OCI-LY7 (cell line): ENCODE measurements around the gene RIMBP2. TPM values are rescaled to one million over a fixed set of nuclear protein-coding genes. Genes with fewer than 3 reads are reported as not detected.

Source experiments
- BruUV-seq: library from RNA; stranded (reverse); fragments of 400-500 nt; replicated peaks from 2 replicates; lab custom pipeline; 2021; lab: Mats Ljungman, UMichigan
- CTCF ChIA-PET: fragments of 300-600 bp; sonication (Branson Sonifier 250); formaldehyde crosslinking; loops from one replicate; lab custom pipeline; 2022; ENCODE audit warnings: antibody characterized with exemption; ENCODE audit not compliant: unreplicated experiment; lab: Charles Lee
- POLR2A ChIA-PET: fragments of 300-600 bp; sonication (Branson Sonifier 250); formaldehyde crosslinking; loops from one replicate; lab custom pipeline; 2022; ENCODE audit warnings: antibody characterized with exemption; lab: Charles Lee
- DNase-seq: peaks from one replicate; pipeline ENCODE4 v3.0.0-alpha.2; 2015; ENCODE audit warnings: low spot score
- H2AFZ ChIP-seq: fragments of 200-600 bp; sonication (generic), shearing (Covaris generic); 2 replicates; pipeline ENCODE4 v1.6.1; 2014; ENCODE audit warnings: mild to moderate bottlenecking, antibody characterized with exemption, low read length, moderate library complexity
- H3K27ac ChIP-seq: fragments of 200-600 bp; sonication (generic); 2 replicates; pipeline ENCODE4 v1.5.1; 2014; ENCODE audit warnings: mixed run types, low read depth, mild to moderate bottlenecking, moderate library complexity, low read length, inconsistent platforms; ENCODE audit not compliant: poor library complexity, severe bottlenecking
- H3K36me3 ChIP-seq: fragments of 200-600 bp; sonication (generic); 2 replicates; pipeline ENCODE4 v1.6.1; 2014; ENCODE audit warnings: mild to moderate bottlenecking, antibody characterized with exemption, low read length, moderate library complexity, mixed read lengths; ENCODE audit not compliant: insufficient read depth
- H3K4me1 ChIP-seq: fragments of 200-600 bp; sonication (generic); 2 replicates; pipeline ENCODE4 v1.5.1; 2014; ENCODE audit warnings: mild to moderate bottlenecking, low read length; ENCODE audit not compliant: insufficient read depth, poor library complexity, severe bottlenecking
- H3K4me2 ChIP-seq: fragments of 200-600 bp; sonication (generic); 2 replicates; pipeline ENCODE4 v1.6.1; 2014; ENCODE audit warnings: mild to moderate bottlenecking, low read length
- H3K4me3 ChIP-seq: fragments of 200-600 bp; sonication (generic); 2 replicates; pipeline ENCODE4 v1.5.1; 2014; ENCODE audit warnings: mild to moderate bottlenecking, low read depth, low read length; ENCODE audit not compliant: poor library complexity, severe bottlenecking
- H3K79me2 ChIP-seq: fragments of 200-600 bp; sonication (generic); 2 replicates; pipeline ENCODE4 v1.6.1; 2016; ENCODE audit warnings: low read depth, mild to moderate bottlenecking, low read length, moderate library complexity, mixed read lengths; ENCODE audit not compliant: insufficient read depth
- H3K9me2 ChIP-seq: fragments of 200-600 bp; sonication (generic); 2 replicates; pipeline ENCODE4 v1.6.1; 2016; ENCODE audit warnings: mild to moderate bottlenecking, low read length, mixed read lengths; ENCODE audit not compliant: insufficient read depth
- H3K9me3 ChIP-seq: fragments of 200-600 bp; sonication (generic); 2 replicates; pipeline ENCODE4 v1.6.1; 2014; ENCODE audit warnings: mild to moderate bottlenecking, mixed run types, low read length, mixed read lengths
- H4K20me1 ChIP-seq: fragments of 200-600 bp; sonication (generic); 2 replicates; pipeline ENCODE4 v1.6.1; 2014; ENCODE audit warnings: mild to moderate bottlenecking, antibody characterized with exemption, low read length, moderate library complexity, mixed read lengths; ENCODE audit not compliant: insufficient read depth
- CTCF ChIP-seq: fragments of 200-600 bp; sonication (generic); conservative IDR thresholded peaks from 2 replicates; pipeline ENCODE4 v1.5.1; 2014; ENCODE audit warnings: mild to moderate bottlenecking, antibody characterized with exemption, low read length, moderate library complexity, mixed read lengths
- EZH2phosphoT487 ChIP-seq: fragments of 200-600 bp; sonication (generic); IDR thresholded peaks from 2 replicates; pipeline ENCODE4 v1.6.1; 2018; ENCODE audit warnings: low read depth, borderline replicate concordance, mild to moderate bottlenecking, mixed run types, antibody characterized with exemption, low read length, moderate library complexity, mixed read lengths
- intact Hi-C: fragments of 100-400 bp; cut with micrococcal nuclease; formaldehyde crosslinking; loops from one replicate; pipeline ENCODE4 v1.10.0; 2022; ENCODE audit not compliant: unreplicated experiment
- total RNA-seq, 2 experiments: library from RNA; depleted of rRNA in 1 of 2; stranded (reverse); fragments of >200 nt in 1 of 2; shearing (Covaris generic) in 1 of 2; gene quantifications; 2 replicates each; pipeline ENCODE4 v1.2.3, GENCODE V29; 2014 to 2022

The RIMBP2 gene
- total RNA-seq, 2 experiments from 2014 or later: not detected

- no peak overlapping the region for H3K4me2 ChIP-seq
- POLR2A ChIA-PET: no interaction called here
- intact Hi-C loops: no loop called here
- no peaks in the 10 kb centered on the region for H3K4me1 ChIP-seq
- no peaks in the 10 kb centered on the region for H3K36me3 ChIP-seq
- no peak overlapping the region for H3K27ac ChIP-seq
- no peaks in the 10 kb centered on the region for H4K20me1 ChIP-seq
- no peak for DNase-seq
- BruUV-seq: no TSS peak
- no peak for TF ChIP-seq CTCF
- TF ChIP-seq EZH2phosphoT487: no peak
- no peaks in the 10 kb centered on the region for H3K9me2 ChIP-seq
- no peaks in the 10 kb centered on the region for H3K79me2 ChIP-seq
- CTCF ChIA-PET: no interaction called here
- H3K9me3 ChIP-seq: no peaks in the 10 kb centered on the region
- H2AFZ ChIP-seq: no peak overlapping the region
- H3K4me3 ChIP-seq: no peak overlapping the region
These were observed 288.0 kb downstream of the RIMBP2 start for GRCh38 chr12:130428116-130428515.

- POLR2A ChIA-PET: no interaction called here
These were observed 288.7 kb downstream of the RIMBP2 start for GRCh38 chr12:130427381-130427887.

More at GRCh38 chr12:130427381-130427887, 288.7 kb downstream of the RIMBP2 start:
- intact Hi-C loops: no loop called here
- no peak for DNase-seq
- Histone ChIP-seq H3K4me1 (no peaks in the 10 kb centered on the region), H3K36me3 (no peaks in the 10 kb centered on the region), H3K79me2 (no peaks in the 10 kb centered on the region), H3K9me3 (no peaks in the 10 kb centered on the region), H4K20me1 (no peaks in the 10 kb centered on the region), H3K4me2 (no peak overlapping the region), H3K4me3 (no peak overlapping the region), H3K9me2 (no peaks in the 10 kb centered on the region), H3K27ac (no peak overlapping the region), H2AFZ (no peak overlapping the region)
- BruUV-seq: no TSS peak
- CTCF ChIA-PET: no interaction called here
- TF ChIP-seq CTCF: no peak
- TF ChIP-seq EZH2phosphoT487: no peak
